WTC11 (cell line): ENCODE results near the gene NPAS2. TPM values are rescaled to one million over a fixed set of nuclear protein-coding genes. Genes with fewer than 3 reads are reported as not detected.

Experiments used
- ATAC-seq: fragments of 200-7000 bp; cut with Tn5 transposase; 2 replicates; pipeline ENCODE4 v1.10.0; 2021; ENCODE audit warnings: mild to moderate bottlenecking, moderate library complexity
- CTCF ChIA-PET: fragments of 300-600 bp; sonication (Branson Sonifier 250); formaldehyde crosslinking; loops from one replicate; lab custom pipeline; 2021; ENCODE audit warnings: antibody characterized with exemption; lab: Charles Lee
- POLR2A ChIA-PET: fragments of 350-600 bp; sonication (Branson Sonifier 250); formaldehyde crosslinking; loops from one replicate; lab custom pipeline; 2021; ENCODE audit warnings: antibody characterized with exemption; lab: Charles Lee
- DNase-seq: peaks from one replicate; pipeline ENCODE4 v3.0.0; 2021; ENCODE audit warnings: low spot score
- H3K27ac Mint-ChIP-seq: 2 replicates; pipeline ENCODE4 v1.8.0; 2021; ENCODE audit warnings: mixed read lengths
- H3K27me3 Mint-ChIP-seq: 2 replicates; pipeline ENCODE4 v1.8.0; 2021; ENCODE audit warnings: low read depth, mild to moderate bottlenecking, moderate library complexity, mixed read lengths
- H3K36me3 Mint-ChIP-seq: 2 replicates; pipeline ENCODE4 v1.8.0; 2021; ENCODE audit warnings: mixed read lengths
- H3K4me1 Mint-ChIP-seq: 2 replicates; pipeline ENCODE4 v1.8.0; 2022; ENCODE audit warnings: mixed read lengths
- H3K4me3 Mint-ChIP-seq: 2 replicates; pipeline ENCODE4 v1.8.0; 2021; ENCODE audit warnings: mild to moderate bottlenecking, moderate library complexity, mixed read lengths
- H3K9me3 Mint-ChIP-seq: 2 replicates; pipeline ENCODE4 v1.8.0; 2021; ENCODE audit warnings: mixed read lengths
- ARID4B ChIP-seq: sonication (generic); formaldehyde crosslinking; IDR thresholded peaks from 2 replicates; pipeline ENCODE4 v1.8.0; 2023; ENCODE audit warnings: missing genetic modification reagents, mild to moderate bottlenecking, borderline replicate concordance
- ATF2 ChIP-seq: sonication (generic); formaldehyde crosslinking; IDR thresholded peaks from 2 replicates; pipeline ENCODE4 v1.8.1; 2022; ENCODE audit warnings: low read depth, missing genetic modification reagents, borderline replicate concordance
- CREB1 ChIP-seq: sonication (generic); formaldehyde crosslinking; IDR thresholded peaks from 2 replicates; pipeline ENCODE4 v1.8.0; 2023; ENCODE audit warnings: mild to moderate bottlenecking, missing genetic modification reagents
- ESRRA ChIP-seq: sonication (generic); formaldehyde crosslinking; IDR thresholded peaks from 2 replicates; pipeline ENCODE4 v1.8.1; 2022; ENCODE audit warnings: mild to moderate bottlenecking, missing genetic modification reagents, borderline replicate concordance
- FOXK1 ChIP-seq: sonication (generic); formaldehyde crosslinking; IDR thresholded peaks from 2 replicates; pipeline ENCODE4 v1.8.0; 2022; ENCODE audit warnings: mild to moderate bottlenecking, moderate library complexity, missing genetic modification reagents
- HMGXB4 ChIP-seq: sonication (generic); formaldehyde crosslinking; IDR thresholded peaks from 2 replicates; pipeline ENCODE4 v1.8.1; 2023; ENCODE audit warnings: mild to moderate bottlenecking, moderate library complexity, missing genetic modification reagents
- IRF2 ChIP-seq: sonication (generic); formaldehyde crosslinking; IDR thresholded peaks from 2 replicates; pipeline ENCODE4 v1.8.0; 2022; ENCODE audit warnings: low read depth, missing genetic modification reagents, borderline replicate concordance
- JUN ChIP-seq: sonication (generic); formaldehyde crosslinking; IDR thresholded peaks from 2 replicates; pipeline ENCODE4 v1.8.0; 2023; ENCODE audit warnings: mild to moderate bottlenecking, missing genetic modification reagents
- NFE2L1 ChIP-seq: sonication (generic); formaldehyde crosslinking; IDR thresholded peaks from 2 replicates; pipeline ENCODE4 v1.8.1; 2023; ENCODE audit warnings: missing genetic modification reagents
- SMAD4 ChIP-seq: sonication (generic); formaldehyde crosslinking; IDR thresholded peaks from 2 replicates; pipeline ENCODE4 v1.8.0; 2022; ENCODE audit warnings: mild to moderate bottlenecking, missing genetic modification reagents
- ZBTB43 ChIP-seq: sonication (generic); formaldehyde crosslinking; IDR thresholded peaks from 2 replicates; pipeline ENCODE4 v1.8.1; 2023; ENCODE audit warnings: mild to moderate bottlenecking, missing genetic modification reagents
- ZNF121 ChIP-seq: sonication (generic); formaldehyde crosslinking; IDR thresholded peaks from 2 replicates; pipeline ENCODE4 v1.8.0; 2023; ENCODE audit warnings: missing genetic modification reagents
- total RNA-seq: library from RNA; stranded (reverse); gene quantifications from 3 replicates; pipeline ENCODE4 v1.2.3, GENCODE V29; 2021

The NPAS2 gene
- total RNA-seq, 1 experiment from 2014 or later, result 2.6 TPM

- peak overlapping the region; percentile 73 for H3K27ac Mint-ChIP-seq
Observed at GRCh38 chr2:101026253-101026701, 206.3 kb downstream of the NPAS2 start.

More at GRCh38 chr2:101026253-101026701, 206.3 kb downstream of the NPAS2 start:
- POLR2A ChIA-PET, result interaction anchor here (0.6 to 0.9 kb wide), 2 partner anchors 18 to 23 kb away, joined by 3 read pairs; no protein-coding TSS in a partner anchor
- peaks cover 16% of the 10 kb centered on the region; the same call in 1 of the 2 replicates for H3K9me3 Mint-ChIP-seq
- TF ChIP-seq SMAD4, result no peak
- no peak for TF ChIP-seq CREB1 (CRISPR knock-in tag)
- no peak for TF ChIP-seq ATF2 (CRISPR knock-in tag)
- no peak for TF ChIP-seq IRF2 (CRISPR knock-in tag)
- no peak for TF ChIP-seq FOXK1 (CRISPR knock-in tag)
- no peak for TF ChIP-seq ZBTB43 (CRISPR knock-in tag)
- no peak for TF ChIP-seq HMGXB4 (CRISPR knock-in tag)
- TF ChIP-seq ARID4B (CRISPR knock-in tag), result no peak
- TF ChIP-seq JUN (CRISPR knock-in tag), result no peak
- TF ChIP-seq ESRRA (CRISPR knock-in tag), result no peak
- TF ChIP-seq NFE2L1 (CRISPR knock-in tag), result no peak
- no peak for TF ChIP-seq ZNF121 (CRISPR knock-in tag)
- TF ChIP-seq, all 79 proteins: peak for 0
- no peaks in the 10 kb centered on the region for H3K27me3 Mint-ChIP-seq
- DNase-seq (no peak), ATAC-seq (peak; percentile 68)
- no peak overlapping the region for H3K4me3 Mint-ChIP-seq
- H3K4me1 Mint-ChIP-seq, result peaks cover 15% of the 10 kb centered on the region
- CTCF ChIA-PET, result interaction anchor here (1.0 to 2.2 kb wide), 9 partner anchors 9 to 192 kb away, joined by 3 to 12 read pairs (median 7); no protein-coding TSS in a partner anchor
- H3K36me3 Mint-ChIP-seq, result peaks cover 48% of the 10 kb centered on the region
